HepG2 (cell line): ENCODE data around the gene IL1RAP. TPM values are rescaled to one million over a fixed set of nuclear protein-coding genes. Genes with fewer than 3 reads are reported as not detected.
A peak's percentile ranks its signal among the peaks of the same experiment; 100 is the strongest.

Experiments used
- ARID3A ChIP-seq: IDR thresholded peaks from 2 replicates; pipeline ENCODE4 v1.6.1; 2012; ENCODE audit warnings: low read depth, low read length, improper control_type of control experiment
- CEBPB ChIP-seq: IDR thresholded peaks from 2 replicates; pipeline ENCODE4 v1.6.1; 2011; ENCODE audit warnings: low read depth, low read length, improper control_type of control experiment, borderline replicate concordance
- DPF2 ChIP-seq: sonication (generic); formaldehyde crosslinking; IDR thresholded peaks from 2 replicates; pipeline ENCODE4 v1.4.0; 2020; ENCODE audit warnings: mild to moderate bottlenecking, low read depth, missing genetic modification reagents, borderline replicate concordance
- DR1 ChIP-seq: sonication (generic); formaldehyde crosslinking; IDR thresholded peaks from 2 replicates; pipeline ENCODE4 v1.8.0; 2021; ENCODE audit warnings: mild to moderate bottlenecking, missing genetic modification reagents, inconsistent platforms
- FOXA3 ChIP-seq: IDR thresholded peaks from 2 replicates; pipeline ENCODE4 v1.6.1; 2016; ENCODE audit warnings: missing genetic modification reagents, missing compliant biosample characterization
- GPBP1L1 ChIP-seq: sonication (generic); formaldehyde crosslinking; IDR thresholded peaks from 2 replicates; pipeline ENCODE4 v1.5.0; 2020; ENCODE audit warnings: mild to moderate bottlenecking, missing genetic modification reagents
- HDAC1 ChIP-seq: sonication (generic); formaldehyde crosslinking; IDR thresholded peaks from 2 replicates; pipeline ENCODE4 v1.5.1; 2020; ENCODE audit warnings: mild to moderate bottlenecking, missing genetic modification reagents
- IRF1 ChIP-seq: sonication (generic); formaldehyde crosslinking; IDR thresholded peaks from 2 replicates; pipeline ENCODE4 v1.4.0; 2020; ENCODE audit warnings: low read depth, mild to moderate bottlenecking, missing genetic modification reagents
- MTF1 ChIP-seq: sonication (generic); formaldehyde crosslinking; IDR thresholded peaks from 2 replicates; pipeline ENCODE4 v1.5.0; 2020; ENCODE audit warnings: missing genetic modification reagents
- NFKB2 ChIP-seq: sonication (generic); formaldehyde crosslinking; IDR thresholded peaks from 2 replicates; pipeline ENCODE4 v1.4.0; 2020; ENCODE audit warnings: missing genetic modification reagents, borderline replicate concordance
- NR0B2 ChIP-seq: sonication (generic); formaldehyde crosslinking; IDR thresholded peaks from 2 replicates; pipeline ENCODE4 v1.4.0; 2020; ENCODE audit warnings: mild to moderate bottlenecking, missing genetic modification reagents
- TFAP4 ChIP-seq: sonication (generic); IDR thresholded peaks from 2 replicates; pipeline ENCODE4 v1.6.1; 2016; ENCODE audit warnings: low read depth, borderline replicate concordance
- THRA ChIP-seq: sonication (generic); formaldehyde crosslinking; IDR thresholded peaks from 2 replicates; pipeline ENCODE4 v1.4.0; 2020; ENCODE audit warnings: missing genetic modification reagents, borderline replicate concordance
- YY1 ChIP-seq: IDR thresholded peaks from 2 replicates; pipeline ENCODE4 v1.6.1; 2011; ENCODE audit warnings: low read length, low read depth, moderate library complexity, mild to moderate bottlenecking; ENCODE audit not compliant: insufficient read depth, insufficient replicate concordance
- ZBTB33 ChIP-seq: sonication (generic); formaldehyde crosslinking; IDR thresholded peaks from 2 replicates; pipeline ENCODE4 v1.4.0; 2020; ENCODE audit warnings: missing genetic modification reagents
- ZMYM2 ChIP-seq: sonication (generic); formaldehyde crosslinking; IDR thresholded peaks from 2 replicates; pipeline ENCODE4 v1.8.0; 2022; ENCODE audit warnings: mild to moderate bottlenecking, missing genetic modification reagents
- ZMYM4 ChIP-seq: sonication (generic); formaldehyde crosslinking; IDR thresholded peaks from 2 replicates; pipeline ENCODE4 v1.8.1; 2023; ENCODE audit warnings: mild to moderate bottlenecking, missing genetic modification reagents
- ZNF337 ChIP-seq: sonication (generic); formaldehyde crosslinking; IDR thresholded peaks from 2 replicates; pipeline ENCODE4 v1.5.1; 2020; ENCODE audit warnings: missing genetic modification reagents, low read depth, mild to moderate bottlenecking, borderline replicate concordance
- ZNF660 ChIP-seq: sonication (generic); formaldehyde crosslinking; IDR thresholded peaks from 2 replicates; pipeline ENCODE4 v1.5.1; 2020; ENCODE audit warnings: mild to moderate bottlenecking, low read depth, missing genetic modification reagents, borderline replicate concordance
- ZNF782 ChIP-seq: sonication (generic); formaldehyde crosslinking; IDR thresholded peaks from 2 replicates; pipeline ENCODE4 v1.4.0; 2020; ENCODE audit warnings: missing genetic modification reagents, mild to moderate bottlenecking, borderline replicate concordance
- ZNF841 ChIP-seq: sonication (generic); formaldehyde crosslinking; IDR thresholded peaks from 2 replicates; pipeline ENCODE4 v1.8.1; 2023; ENCODE audit warnings: missing genetic modification reagents, borderline replicate concordance
- polyA plus RNA-seq, 8 experiments: library from polyadenylated mRNA; depleted of rRNA in 3 of 8; stranded (reverse) in 7 of 8; unstranded in 1 of 8; fragments of >200 nt; fragmentation: Illumina TruSeq in 4 of 8; extraction: Trizol in 4 of 8; gene quantifications; 2 replicates each; pipeline versions ENCODE4 v1.2.1 to v1.2.3, GENCODE V29; 2011 to 2016; ENCODE audit warnings: low read depth in 4 of 8, missing spikeins in 1 of 8, mixed read lengths in 1 of 8; ENCODE audit not compliant: insufficient read depth in 1 of 8
- total RNA-seq, 5 experiments: library from RNA; depleted of rRNA; stranded (reverse); fragments of >200 nt; fragmentation: Illumina TruSeq; extraction: Trizol; gene quantifications; 2 replicates each; pipeline ENCODE4 v1.2.3, GENCODE V29; 2016; ENCODE audit warnings: low read depth in 1 of 5

Gene IL1RAP
- total and polyA plus RNA-seq, 2 of the 13 experiments (the other 11 are each of a cell fraction or from before 2014, with no cell fraction given) = 18.3 to 54.9 TPM

- TF ChIP-seq THRA (CRISPR knock-in tag) (peak; percentile 69; the same call in 1 of the 2 replicates), FOXA3 (CRISPR knock-in tag) (peak; percentile 83), ZMYM4 (peak; percentile 47; the same call in 1 of the 2 replicates), ZMYM2 (0 out of 2 replicates have a peak, but pooled peaks have one; percentile 57), NFKB2 (CRISPR knock-in tag) (no peak), NR0B2 (no peak), HDAC1 (CRISPR knock-in tag) (peak; percentile 75), TFAP4 (peak; percentile 6; the same call in 1 of the 2 replicates), ARID3A (peak; percentile 69; the same call in 1 of the 2 replicates), MTF1 (CRISPR knock-in tag) (no peak), DPF2 (CRISPR knock-in tag) (peak; percentile 58; the same call in 1 of the 2 replicates), GPBP1L1 (no peak), CEBPB (peak; percentile 85; the same call in 1 of the 2 replicates), ZNF337 (CRISPR knock-in tag) (no peak), ZNF660 (CRISPR knock-in tag) (no peak), ZNF782 (CRISPR knock-in tag) (no peak), ZBTB33 (CRISPR knock-in tag) (no peak), ZNF841 (CRISPR knock-in tag) (no peak), YY1 (no peak), DR1 (no peak), IRF1 (CRISPR knock-in tag) (no peak)
Observed at GRCh38 chr3:190534986-190535385, 21.1 kb downstream of the IL1RAP start (continued).
